Measurements from ENCODE around the gene HLA-DMA. TPM values are rescaled to one million over a fixed set of nuclear protein-coding genes. Genes with fewer than 3 reads are reported as not detected.

Gene HLA-DMA
- total RNA-seq: 10 to 100 TPM; 47.0 to 79.9 (median 62.1) TPM

- Histone ChIP-seq H3K27me3 (no peaks in the 10 kb centered on the region), H3K36me3 (no peaks in the 10 kb centered on the region), H3K4me3 (peak within 1 kb of the TSS; percentile 29 to 52 (median 41)), H3K4me1 (peaks cover 0 to 14% (median 6%) of the 10 kb centered on the region in 4 donors), H3K9me3 (no peaks in the 10 kb centered on the region), H3K27ac (peak within 1 kb of the TSS; percentile 73 to 88 (median 83))
- TF ChIP-seq POLR2A (IDR thresholded peaks at IDR 0.05): peak; percentile 77 to 90
- TF ChIP-seq CTCF (IDR thresholded peaks at IDR 0.05): peak; percentile 55 to 86 (median 78)
- peak; percentile 84 to 95 (median 94) for DNase-seq
Observed at GRCh38 chr6:32952817-32953739, at the start of gene HLA-DMA. Gene HLA-DMA (minus strand): TSS chr6:32953097. CDS start chr6:32953036, 61 bp downstream.

GRCh38 chr6:33001685-33002084 lies 48.8 kb upstream of the HLA-DMA start:
- DNase-seq: no peak

GRCh38 chr6:33000055-33000454 lies 47.2 kb upstream of the HLA-DMA start:
- DNase-seq: peak in 1 of 3 donors; percentile 41
- Histone ChIP-seq H3K27ac (no peak overlapping the region), H3K4me3 (no peak overlapping the region), H3K9me3 (no peaks in the 10 kb centered on the region), H3K4me1 (no peaks in the 10 kb centered on the region), H3K27me3 (no peaks in the 10 kb centered on the region), H3K36me3 (no peaks in the 10 kb centered on the region)
- peak in 4 of 6 experiments; percentile 11 to 67 (median 16) for TF ChIP-seq CTCF (IDR thresholded peaks at IDR 0.05)
- no peak for TF ChIP-seq POLR2A (IDR thresholded peaks at IDR 0.05)

More at GRCh38 chr6:33001685-33002084, 48.8 kb upstream of the HLA-DMA start:
- no peaks in the 10 kb centered on the region for H3K4me1 ChIP-seq
- no peaks in the 10 kb centered on the region for H3K36me3 ChIP-seq
- TF ChIP-seq POLR2A (IDR thresholded peaks at IDR 0.05) (no peak), CTCF (IDR thresholded peaks at IDR 0.05) (no peak)
- no peaks in the 10 kb centered on the region for H3K27me3 ChIP-seq
- no peak overlapping the region for H3K4me3 ChIP-seq
- H3K27ac ChIP-seq: no peak overlapping the region
- H3K9me3 ChIP-seq: no peaks in the 10 kb centered on the region

GRCh38 chr6:32995448-32995847 lies 42.6 kb upstream of the HLA-DMA start:
- TF ChIP-seq POLR2A (IDR thresholded peaks at IDR 0.05): no peak
- TF ChIP-seq CTCF (IDR thresholded peaks at IDR 0.05): no peak

GRCh38 chr6:32993363-32993973 lies 40.6 kb upstream of the HLA-DMA start:
- no peaks in the 10 kb centered on the region for H3K27me3 ChIP-seq
- no peaks in the 10 kb centered on the region for H3K36me3 ChIP-seq
- H3K4me1 ChIP-seq: no peaks in the 10 kb centered on the region
- no peak for DNase-seq
- no peak overlapping the region for H3K4me3 ChIP-seq
- H3K27ac ChIP-seq: no peak overlapping the region
- H3K9me3 ChIP-seq: no peaks in the 10 kb centered on the region
- TF ChIP-seq POLR2A (IDR thresholded peaks at IDR 0.05) (no peak), CTCF (IDR thresholded peaks at IDR 0.05) (no peak)

More at GRCh38 chr6:32995448-32995847, 42.6 kb upstream of the HLA-DMA start:
- Histone ChIP-seq H3K27me3 (no peaks in the 10 kb centered on the region), H3K36me3 (no peaks in the 10 kb centered on the region), H3K4me1 (no peaks in the 10 kb centered on the region), H3K4me3 (no peak overlapping the region), H3K9me3 (no peaks in the 10 kb centered on the region), H3K27ac (no peak overlapping the region)
- no peak for DNase-seq

Data from Peyer's patch (tissue), 4 donors.